Mesenchymal stem cell (in vitro differentiated cells and primary cell): ENCODE results near the gene PBRM1.

ENCODE experiments used
- DNase-seq: peaks from one replicate; pipeline ENCODE4 v3.0.0-alpha.2; 2013
- H2AFZ ChIP-seq: one replicate; pipeline ENCODE4 v1.6.1; 2013; ENCODE audit warnings: low read depth, mild to moderate bottlenecking, control low read depth, inconsistent platforms, low read length, moderate library complexity
- H2AK5ac ChIP-seq: 2 replicates; pipeline ENCODE4 v1.6.1; 2013; ENCODE audit warnings: low read length, moderate library complexity, mild to moderate bottlenecking, inconsistent platforms; ENCODE audit not compliant: severe bottlenecking
- H2BK120ac ChIP-seq: one replicate; pipeline ENCODE4 v1.6.1; 2013; ENCODE audit warnings: low read depth, mild to moderate bottlenecking, inconsistent platforms, low read length, moderate library complexity
- H2BK12ac ChIP-seq, 2 experiments: one replicate each; pipeline ENCODE4 v1.6.1; 2013; ENCODE audit warnings: inconsistent platforms in 2 of 2, low read length in 2 of 2, mild to moderate bottlenecking in 2 of 2, moderate library complexity in 2 of 2, control low read depth in 1 of 2
- H2BK15ac ChIP-seq: one replicate; pipeline ENCODE4 v1.6.1; 2013; ENCODE audit warnings: mild to moderate bottlenecking, low read depth, inconsistent platforms; ENCODE audit not compliant: poor library complexity, severe bottlenecking
- H2BK5ac ChIP-seq: 2 replicates; pipeline ENCODE4 v1.6.1; 2013; ENCODE audit warnings: low read depth, mild to moderate bottlenecking, low read length, control low read depth, inconsistent platforms; ENCODE audit not compliant: poor library complexity, severe bottlenecking
- H3K14ac ChIP-seq, 2 experiments: one replicate each; pipeline ENCODE4 v1.6.1; 2013; ENCODE audit warnings: inconsistent platforms in 2 of 2, low read length in 2 of 2, control low read depth in 1 of 2, mild to moderate bottlenecking in 1 of 2, moderate library complexity in 1 of 2
- H3K18ac ChIP-seq, 2 experiments: one replicate each; pipeline ENCODE4 v1.6.1; 2013; ENCODE audit warnings: inconsistent platforms in 2 of 2, low read length in 2 of 2, control low read depth in 1 of 2, low read depth in 1 of 2, mild to moderate bottlenecking in 1 of 2
- H3K23ac ChIP-seq, 2 experiments: one replicate each; pipeline ENCODE4 v1.6.1; 2013; ENCODE audit warnings: inconsistent platforms in 2 of 2, low read length in 2 of 2, mild to moderate bottlenecking in 2 of 2, moderate library complexity in 2 of 2, control low read depth in 1 of 2
- H3K27ac ChIP-seq: 2 replicates; pipeline ENCODE4 v1.5.1; 2013; ENCODE audit warnings: mild to moderate bottlenecking, moderate library complexity, low read length, control low read depth, inconsistent platforms; ENCODE audit not compliant: poor library complexity, severe bottlenecking
- H3K27me3 ChIP-seq, 2 experiments: 2 replicates each; pipeline versions ENCODE4 v1.6.1 to v1.7.0; 2013; ENCODE audit warnings: low read length in 2 of 2, mild to moderate bottlenecking in 2 of 2, moderate library complexity in 2 of 2, control low read depth in 1 of 2, inconsistent platforms in 1 of 2; ENCODE audit not compliant: control insufficient read depth in 1 of 2, insufficient read depth in 1 of 2
- H3K36me3 ChIP-seq, 2 experiments: 2 replicates each; pipeline versions ENCODE4 v1.6.1 to v1.7.0; 2013; ENCODE audit warnings: low read length in 2 of 2, control low read depth in 1 of 2, inconsistent platforms in 1 of 2, low read depth in 1 of 2, mild to moderate bottlenecking in 1 of 2; ENCODE audit not compliant: insufficient read depth in 2 of 2, control insufficient read depth in 1 of 2
- H3K4ac ChIP-seq, 2 experiments: one replicate each; pipeline ENCODE4 v1.6.1; 2013; ENCODE audit warnings: inconsistent platforms in 2 of 2, low read length in 2 of 2, mild to moderate bottlenecking in 2 of 2, moderate library complexity in 2 of 2, control low read depth in 1 of 2, low read depth in 1 of 2
- H3K4me1 ChIP-seq: 2 replicates; pipeline ENCODE4 v1.6.1; 2013; ENCODE audit warnings: low read depth, low read length, control low read depth; ENCODE audit not compliant: control insufficient read depth, insufficient read depth
- H3K4me2 ChIP-seq: 2 replicates; pipeline ENCODE4 v1.6.1; 2013; ENCODE audit warnings: low read length, mild to moderate bottlenecking, inconsistent platforms; ENCODE audit not compliant: poor library complexity, severe bottlenecking
- H3K4me3 ChIP-seq, 2 experiments: 2 replicates each; pipeline versions ENCODE4 v1.5.1 to v1.7.0; 2013; ENCODE audit warnings: low read length in 2 of 2, mild to moderate bottlenecking in 2 of 2, control low read depth in 1 of 2, low read depth in 1 of 2; ENCODE audit not compliant: insufficient read depth in 1 of 2
- H3K79me1 ChIP-seq: replicated peaks from 2 replicates; pipeline ENCODE4 v1.6.1; 2013; ENCODE audit warnings: mild to moderate bottlenecking, control low read depth, low read length, inconsistent platforms; ENCODE audit not compliant: poor library complexity, severe bottlenecking
- H3K9ac ChIP-seq: 2 replicates; pipeline ENCODE4 v1.7.0; 2013; ENCODE audit warnings: mild to moderate bottlenecking, low read length, moderate library complexity
- H3K9me3 ChIP-seq: 2 replicates; pipeline ENCODE4 v1.7.0; 2013; ENCODE audit warnings: mild to moderate bottlenecking, low read length; ENCODE audit not compliant: control insufficient read depth
- H4K8ac ChIP-seq: one replicate; pipeline ENCODE4 v1.6.1; 2013; ENCODE audit warnings: inconsistent platforms, mild to moderate bottlenecking, low read length, moderate library complexity
- H4K91ac ChIP-seq: one replicate; pipeline ENCODE4 v1.6.1; 2013; ENCODE audit warnings: mild to moderate bottlenecking, low read length, inconsistent platforms
- WGBS: methylation state at CpG from one replicate; pipeline ENCODE4 v1.1.7; 2013; ENCODE audit warnings: mixed read lengths; 5-methylcytosine and 5-hydroxymethylcytosine counted together

Gene PBRM1

GRCh38 chr3:52703341-52703740, 17.6 kb upstream of the PBRM1 start:
- Histone ChIP-seq H3K4ac (peak overlapping the region in 1 of 2 experiments; percentile 38), H3K36me3 (peaks cover 0 to 30% of the 10 kb centered on the region in 2 experiments), H3K23ac (no peak overlapping the region), H3K27me3 (no peaks in the 10 kb centered on the region), H3K4me3 (peak overlapping the region in 1 of 2 experiments; percentile 95), H2BK5ac (no peak overlapping the region), H3K4me1 (peaks cover 9% of the 10 kb centered on the region), H3K9ac (peak overlapping the region; percentile 97), H3K27ac (no peak overlapping the region), H2BK120ac (no peak overlapping the region), H3K14ac (no peak overlapping the region), H2BK15ac (no peak overlapping the region), H3K79me1 (peaks cover 5% of the 10 kb centered on the region), H4K8ac (no peak overlapping the region), H2AFZ (no peak overlapping the region), H3K4me2 (no peak overlapping the region), H2AK5ac (no peak overlapping the region), H4K91ac (no peak overlapping the region), H3K9me3 (no peaks in the 10 kb centered on the region), H3K18ac (no peak overlapping the region), H2BK12ac (no peak overlapping the region)
- 90% methylated on average over 2 of the region's 7 CpGs for WGBS
- no peak for DNase-seq

GRCh38 chr3:52697632-52697965, 11.9 kb upstream of the PBRM1 start:
- 98% methylated on average over 2 of the region's 4 CpGs for WGBS

DNA sequence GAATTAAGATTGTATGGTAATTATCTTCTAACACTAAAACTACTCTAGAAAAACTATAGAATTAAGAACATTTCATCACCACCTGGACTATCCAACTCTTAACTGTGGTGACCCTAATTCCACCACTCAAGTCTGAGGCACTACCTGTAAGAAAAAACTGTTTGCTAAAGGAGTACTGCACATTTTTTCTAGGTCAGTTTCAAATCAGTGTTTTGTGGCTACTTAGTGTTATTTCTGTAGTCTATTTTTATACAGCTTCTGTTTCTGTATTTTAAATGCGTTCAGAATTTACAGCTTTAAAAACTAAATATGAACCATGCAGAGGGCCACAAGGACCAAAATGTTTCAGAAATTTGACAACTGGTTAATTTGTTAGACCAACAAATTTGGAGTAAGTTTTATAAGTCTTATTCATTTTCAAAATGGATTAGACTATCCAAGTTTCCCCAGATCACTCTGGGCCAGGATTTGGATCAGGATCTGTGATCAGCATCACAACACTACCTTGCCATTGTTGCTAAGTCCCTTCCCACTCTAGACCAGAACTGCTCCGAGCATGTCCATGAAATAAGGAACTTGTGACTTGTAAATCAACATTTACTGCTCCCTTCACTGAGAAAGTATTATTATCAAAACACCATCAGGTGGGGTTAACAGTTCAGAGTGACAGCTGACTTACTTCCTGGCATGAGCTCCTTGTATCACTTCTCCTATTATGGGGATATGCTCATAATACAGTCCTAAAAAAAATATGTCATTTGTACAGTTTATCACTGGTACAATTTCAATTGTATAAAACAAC, 11.3 kb upstream of the PBRM1 start:
- Histone ChIP-seq H3K9ac (peak overlapping the region; percentile 47), H3K4ac (no peak overlapping the region), H2BK12ac (no peak overlapping the region), H3K14ac (no peak overlapping the region), H3K4me3 (no peak overlapping the region), H3K36me3 (peaks cover 14 to 81% of the 10 kb centered on the region in 2 experiments), H3K27me3 (no peaks in the 10 kb centered on the region), H2BK5ac (no peak overlapping the region), H2BK120ac (no peak overlapping the region), H3K27ac (peak overlapping the region; percentile 21), H4K91ac (no peak overlapping the region), H3K23ac (no peak overlapping the region), H3K18ac (no peak overlapping the region), H3K79me1 (peaks cover 12% of the 10 kb centered on the region), H4K8ac (no peak overlapping the region), H3K9me3 (no peaks in the 10 kb centered on the region), H3K4me1 (no peaks in the 10 kb centered on the region), H2BK15ac (no peak overlapping the region), H3K4me2 (no peak overlapping the region), H2AFZ (no peak overlapping the region), H2AK5ac (no peak overlapping the region)
- no peak for DNase-seq
- WGBS, result no CpG with 5 or more reads among the region's 2 CpGs

More at GRCh38 chr3:52697632-52697965, 11.9 kb upstream of the PBRM1 start:
- Histone ChIP-seq H4K8ac (peak overlapping the region; percentile 2), H2BK5ac (no peak overlapping the region), H3K4me2 (no peak overlapping the region), H3K14ac (no peak overlapping the region), H3K79me1 (peaks cover 12% of the 10 kb centered on the region), H3K27ac (peak overlapping the region; percentile 10), H2BK12ac (no peak overlapping the region), H3K27me3 (no peaks in the 10 kb centered on the region), H3K36me3 (peaks cover 9 to 78% of the 10 kb centered on the region in 2 experiments), H2BK120ac (no peak overlapping the region), H2AFZ (no peak overlapping the region), H3K9me3 (no peaks in the 10 kb centered on the region), H2BK15ac (no peak overlapping the region), H3K4ac (no peak overlapping the region), H3K23ac (no peak overlapping the region), H3K9ac (peak overlapping the region; percentile 47), H3K4me3 (no peak overlapping the region), H3K18ac (no peak overlapping the region), H3K4me1 (peaks cover 3% of the 10 kb centered on the region), H2AK5ac (no peak overlapping the region), H4K91ac (no peak overlapping the region)
- no peak for DNase-seq

DNA sequence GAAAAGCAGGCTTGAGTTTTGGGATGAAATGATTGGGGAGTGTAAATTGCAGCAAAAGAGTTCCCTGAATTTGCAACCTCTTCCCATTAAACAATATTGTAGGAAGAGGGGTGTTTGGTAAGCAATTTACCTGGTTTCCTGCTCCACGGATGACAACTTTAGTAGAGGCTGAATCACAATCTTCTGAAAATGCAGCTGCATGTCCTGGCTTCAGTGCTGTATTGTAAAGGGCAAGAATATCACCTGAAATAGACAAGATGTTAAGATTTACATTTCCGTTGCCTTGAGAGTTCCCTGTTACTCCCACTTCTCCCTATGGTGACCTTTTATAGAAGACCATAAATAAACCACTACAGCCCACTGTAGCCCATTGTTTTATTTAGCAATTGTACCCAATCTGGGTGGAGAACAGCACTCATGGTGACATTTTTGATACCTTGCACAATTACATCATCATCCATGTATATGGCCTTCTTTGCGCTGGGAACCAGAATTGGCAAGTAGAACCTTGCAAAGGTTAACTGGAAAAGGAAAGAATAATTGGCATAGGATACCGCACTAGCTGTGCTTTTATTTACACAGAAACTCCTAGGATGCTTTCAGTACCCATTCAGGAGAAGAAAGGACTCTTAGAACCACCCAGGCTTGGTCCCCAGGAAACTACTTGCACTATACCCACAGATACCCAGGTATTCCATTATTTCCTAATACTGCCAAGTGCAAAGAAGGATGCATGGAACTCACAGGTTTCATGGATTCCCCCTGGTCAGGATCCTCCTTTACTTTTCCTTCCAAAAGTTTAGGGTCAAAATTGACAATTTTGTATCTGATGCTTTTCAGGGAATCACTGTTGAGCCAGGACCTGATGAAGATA, 10.3 kb upstream of the PBRM1 start:
- Histone ChIP-seq H3K27ac (no peak overlapping the region), H3K23ac (no peak overlapping the region), H2AK5ac (no peak overlapping the region), H2BK5ac (no peak overlapping the region), H3K36me3 (peaks cover 18 to 88% of the 10 kb centered on the region in 2 experiments), H3K9ac (no peak overlapping the region), H4K8ac (no peak overlapping the region), H3K79me1 (peaks cover 10% of the 10 kb centered on the region), H3K18ac (no peak overlapping the region), H2BK120ac (no peak overlapping the region), H4K91ac (no peak overlapping the region), H3K4me3 (no peak overlapping the region), H3K4ac (no peak overlapping the region), H3K4me2 (no peak overlapping the region), H2AFZ (no peak overlapping the region), H2BK15ac (no peak overlapping the region), H3K9me3 (no peaks in the 10 kb centered on the region), H3K14ac (no peak overlapping the region), H3K4me1 (no peaks in the 10 kb centered on the region), H2BK12ac (no peak overlapping the region), H3K27me3 (no peaks in the 10 kb centered on the region)
- WGBS, result 95% methylated on average over 4 of the region's 4 CpGs
- no peak for DNase-seq
